A549 (cell line): ENCODE data around the gene ZC3H7A.

Source experiments
- CTCF ChIP-seq: fragments of >200 bp; sonication (Bioruptor Twin); formaldehyde crosslinking; IDR thresholded peaks from 3 replicates; pipeline ENCODE4 v1.5.1; 2016
- JUN ChIP-seq, 2 experiments: fragments of >200 bp; sonication (Bioruptor Twin); formaldehyde crosslinking; IDR thresholded peaks; 2 replicates in 1 of 2; 3 replicates in 1 of 2; pipeline ENCODE4 v1.6.1; 2016 to 2017
- POLR2A ChIP-seq: IDR thresholded peaks from 2 replicates; pipeline ENCODE4 v1.6.1; 2012; ENCODE audit warnings: mild to moderate bottlenecking, low read length
- RCOR1 ChIP-seq: fragments of 150-350 bp; IDR thresholded peaks from 2 replicates; pipeline ENCODE4 v1.6.1; 2014; ENCODE audit warnings: antibody characterized with exemption, low read length, low read depth
- USF2 ChIP-seq: fragments of 450-650 bp; IDR thresholded peaks from 2 replicates; pipeline ENCODE4 v1.6.1; 2014; ENCODE audit warnings: antibody characterized with exemption
- TF ChIP-seq, protein P1 (sequence below): IDR thresholded peaks from 2 replicates; pipeline ENCODE4 v1.6.1; 2012
- TF ChIP-seq, protein P2 (sequence below): fragments of 200-600 bp; sonication (generic); IDR thresholded peaks from 2 replicates; pipeline ENCODE4 v1.6.1; 2016; ENCODE audit warnings: antibody characterized with exemption, mild to moderate bottlenecking, moderate library complexity

- TF ChIP-seq JUN (IDR thresholded peaks at IDR 0.05): no peak
- TF ChIP-seq, protein P1, sequence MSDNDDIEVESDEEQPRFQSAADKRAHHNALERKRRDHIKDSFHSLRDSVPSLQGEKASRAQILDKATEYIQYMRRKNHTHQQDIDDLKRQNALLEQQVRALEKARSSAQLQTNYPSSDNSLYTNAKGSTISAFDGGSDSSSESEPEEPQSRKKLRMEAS: no peak
- no peak for TF ChIP-seq RCOR1
- TF ChIP-seq CTCF: no peak
- TF ChIP-seq, protein P2, sequence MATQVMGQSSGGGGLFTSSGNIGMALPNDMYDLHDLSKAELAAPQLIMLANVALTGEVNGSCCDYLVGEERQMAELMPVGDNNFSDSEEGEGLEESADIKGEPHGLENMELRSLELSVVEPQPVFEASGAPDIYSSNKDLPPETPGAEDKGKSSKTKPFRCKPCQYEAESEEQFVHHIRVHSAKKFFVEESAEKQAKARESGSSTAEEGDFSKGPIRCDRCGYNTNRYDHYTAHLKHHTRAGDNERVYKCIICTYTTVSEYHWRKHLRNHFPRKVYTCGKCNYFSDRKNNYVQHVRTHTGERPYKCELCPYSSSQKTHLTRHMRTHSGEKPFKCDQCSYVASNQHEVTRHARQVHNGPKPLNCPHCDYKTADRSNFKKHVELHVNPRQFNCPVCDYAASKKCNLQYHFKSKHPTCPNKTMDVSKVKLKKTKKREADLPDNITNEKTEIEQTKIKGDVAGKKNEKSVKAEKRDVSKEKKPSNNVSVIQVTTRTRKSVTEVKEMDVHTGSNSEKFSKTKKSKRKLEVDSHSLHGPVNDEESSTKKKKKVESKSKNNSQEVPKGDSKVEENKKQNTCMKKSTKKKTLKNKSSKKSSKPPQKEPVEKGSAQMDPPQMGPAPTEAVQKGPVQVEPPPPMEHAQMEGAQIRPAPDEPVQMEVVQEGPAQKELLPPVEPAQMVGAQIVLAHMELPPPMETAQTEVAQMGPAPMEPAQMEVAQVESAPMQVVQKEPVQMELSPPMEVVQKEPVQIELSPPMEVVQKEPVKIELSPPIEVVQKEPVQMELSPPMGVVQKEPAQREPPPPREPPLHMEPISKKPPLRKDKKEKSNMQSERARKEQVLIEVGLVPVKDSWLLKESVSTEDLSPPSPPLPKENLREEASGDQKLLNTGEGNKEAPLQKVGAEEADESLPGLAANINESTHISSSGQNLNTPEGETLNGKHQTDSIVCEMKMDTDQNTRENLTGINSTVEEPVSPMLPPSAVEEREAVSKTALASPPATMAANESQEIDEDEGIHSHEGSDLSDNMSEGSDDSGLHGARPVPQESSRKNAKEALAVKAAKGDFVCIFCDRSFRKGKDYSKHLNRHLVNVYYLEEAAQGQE: no peak
- no peak for TF ChIP-seq POLR2A
- no peak for TF ChIP-seq USF2
Measured at GRCh38 chr16:11706180-11706742, 90.8 kb downstream of the ZC3H7A start.
